Astrocyte of the spinal cord (primary cell): Measurements from ENCODE around the gene HAUS3.

Experiments
- DNase-seq: peaks from one replicate; pipeline ENCODE4 v3.0.0; 2011; ENCODE audit warnings: low read depth, low spot score
- H3K4me3 ChIP-seq: 2 replicates; pipeline ENCODE4 v1.5.1; 2011; ENCODE audit warnings: low read depth, mild to moderate bottlenecking, low read length, moderate library complexity
- in situ Hi-C: cut with HindIII; loops from 2 replicates; pipeline ENCODE4 v1.10.0; 2017; ENCODE audit warnings: low sequenced_read_pairs
- TF ChIP-seq, protein P1 (sequence below): IDR thresholded peaks from 2 replicates; pipeline ENCODE4 v1.5.1; 2012; ENCODE audit warnings: low read depth, mild to moderate bottlenecking, low read length, inconsistent platforms

Gene HAUS3

GRCh38 chr4:2270341-2271165 is 28.6 kb upstream of the HAUS3 start:
- TF ChIP-seq, protein P1, sequence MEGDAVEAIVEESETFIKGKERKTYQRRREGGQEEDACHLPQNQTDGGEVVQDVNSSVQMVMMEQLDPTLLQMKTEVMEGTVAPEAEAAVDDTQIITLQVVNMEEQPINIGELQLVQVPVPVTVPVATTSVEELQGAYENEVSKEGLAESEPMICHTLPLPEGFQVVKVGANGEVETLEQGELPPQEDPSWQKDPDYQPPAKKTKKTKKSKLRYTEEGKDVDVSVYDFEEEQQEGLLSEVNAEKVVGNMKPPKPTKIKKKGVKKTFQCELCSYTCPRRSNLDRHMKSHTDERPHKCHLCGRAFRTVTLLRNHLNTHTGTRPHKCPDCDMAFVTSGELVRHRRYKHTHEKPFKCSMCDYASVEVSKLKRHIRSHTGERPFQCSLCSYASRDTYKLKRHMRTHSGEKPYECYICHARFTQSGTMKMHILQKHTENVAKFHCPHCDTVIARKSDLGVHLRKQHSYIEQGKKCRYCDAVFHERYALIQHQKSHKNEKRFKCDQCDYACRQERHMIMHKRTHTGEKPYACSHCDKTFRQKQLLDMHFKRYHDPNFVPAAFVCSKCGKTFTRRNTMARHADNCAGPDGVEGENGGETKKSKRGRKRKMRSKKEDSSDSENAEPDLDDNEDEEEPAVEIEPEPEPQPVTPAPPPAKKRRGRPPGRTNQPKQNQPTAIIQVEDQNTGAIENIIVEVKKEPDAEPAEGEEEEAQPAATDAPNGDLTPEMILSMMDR, result no peak
- no peak for DNase-seq
- in situ Hi-C loops, result no loop called here
- H3K4me3 ChIP-seq, result no peak overlapping the region

DNA sequence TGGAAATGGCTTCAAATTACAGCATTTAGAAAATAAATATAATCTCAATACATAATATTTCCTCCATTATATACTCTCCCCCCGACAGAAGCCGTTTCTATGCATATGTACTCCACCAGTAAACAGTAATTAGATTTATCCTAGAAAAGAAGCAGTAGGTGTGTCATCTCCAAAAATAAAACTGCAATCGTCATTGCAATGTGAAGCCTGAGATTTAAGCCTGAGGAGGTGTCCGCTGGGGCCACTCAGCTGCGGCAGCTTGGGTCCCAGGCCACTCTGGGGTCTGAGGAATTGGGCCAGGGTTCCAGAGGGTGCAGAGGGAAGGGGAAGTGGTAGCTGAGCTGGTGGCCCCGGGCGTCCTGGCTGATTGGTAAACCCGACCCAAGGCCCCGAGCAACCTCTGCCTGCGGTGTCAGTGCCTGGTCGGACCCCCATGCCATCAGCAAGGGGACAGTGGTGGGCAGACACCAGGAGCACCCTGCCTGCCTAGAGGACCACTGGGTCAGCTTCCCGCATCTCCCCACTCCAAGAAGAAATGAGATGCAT is 27.8 kb upstream of the HAUS3 start:
- in situ Hi-C loops, result no loop called here
- no peak overlapping the region for H3K4me3 ChIP-seq
- TF ChIP-seq, protein P1, result no peak
- no peak for DNase-seq

DNA sequence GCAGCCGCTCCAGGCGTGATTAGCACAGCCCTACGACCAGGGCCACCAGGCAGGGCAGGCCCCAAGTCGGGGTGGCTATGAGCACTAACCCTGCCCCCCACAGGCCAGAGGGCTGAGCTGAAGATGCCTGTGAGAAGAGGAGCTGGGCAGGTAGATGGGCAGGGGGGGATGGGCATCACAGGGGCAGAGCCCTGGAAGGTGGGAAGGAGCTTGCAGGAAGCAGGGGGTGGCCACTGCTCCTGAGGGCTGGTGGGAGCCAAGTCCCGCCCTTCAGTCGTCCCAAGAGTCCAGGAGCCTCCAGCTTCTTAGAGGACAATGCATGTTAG is 27.2 kb upstream of the HAUS3 start:
- DNase-seq, result no peak
- no peak overlapping the region for H3K4me3 ChIP-seq
- in situ Hi-C loops, result no loop called here
- TF ChIP-seq, protein P1, result no peak

DNA sequence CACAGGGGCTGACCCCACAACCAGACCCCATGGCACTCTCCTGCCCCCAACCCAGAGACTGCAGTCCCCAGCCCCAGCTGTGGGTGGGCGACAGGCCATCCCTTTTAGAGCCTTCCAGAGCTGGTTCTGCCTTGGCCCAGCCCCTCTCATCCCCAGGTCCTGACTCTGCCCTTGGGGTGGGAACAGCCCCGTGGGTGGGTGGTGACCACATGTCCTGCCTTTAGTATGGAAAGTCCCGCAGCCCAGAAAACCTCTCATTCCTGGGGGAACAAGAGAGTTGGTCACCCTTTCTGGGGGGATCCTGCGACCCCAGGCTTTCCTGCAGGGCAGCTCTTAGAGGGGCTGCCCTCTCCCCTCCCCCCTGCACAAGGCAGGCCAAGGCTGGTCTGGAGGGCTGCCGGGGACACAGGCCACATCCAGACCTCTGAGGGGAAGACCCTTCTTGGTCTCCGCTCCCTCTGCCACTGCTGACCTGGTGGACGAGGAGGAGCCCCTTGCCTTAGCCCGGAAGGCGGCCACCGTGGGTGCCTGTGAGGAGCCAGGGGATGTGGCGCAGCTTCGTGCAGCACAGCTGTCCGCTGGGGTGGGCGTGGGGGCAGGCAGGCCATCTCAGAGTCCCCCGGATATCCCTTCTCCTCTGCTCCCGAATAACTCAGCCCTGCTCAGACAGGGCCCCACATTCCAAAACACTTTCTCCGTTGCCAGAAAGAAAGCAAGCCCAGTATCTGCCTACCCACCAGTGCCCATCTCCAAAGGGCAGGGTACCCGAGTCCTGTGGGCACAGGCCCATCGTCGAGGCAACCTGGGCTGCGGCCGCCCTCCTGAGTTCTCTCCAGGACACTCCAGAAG is 26.7 kb upstream of the HAUS3 start:
- H3K4me3 ChIP-seq, result no peak overlapping the region
- no peak for DNase-seq
- TF ChIP-seq, protein P1, result no peak
- in situ Hi-C loops, result no loop called here

DNA sequence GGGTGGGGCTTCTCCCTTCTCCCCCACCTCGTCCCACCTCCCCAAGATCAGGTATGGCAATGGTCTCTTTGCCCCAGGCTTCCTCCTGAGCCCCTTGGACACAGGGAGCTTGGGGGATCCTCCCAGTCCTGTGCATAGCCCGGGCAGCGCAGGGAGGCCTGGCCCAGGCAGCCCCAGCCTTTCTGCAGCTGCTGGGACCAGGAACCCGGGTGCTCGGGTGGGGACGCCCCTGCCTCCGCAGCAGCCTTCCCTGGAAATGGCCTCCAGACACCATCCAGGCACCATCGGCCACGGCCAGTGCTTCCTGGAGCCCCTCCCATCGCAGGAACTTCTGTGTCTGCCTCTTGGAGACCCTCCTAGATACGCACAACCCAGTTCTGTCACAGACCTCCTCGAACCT is 25.9 kb upstream of the HAUS3 start:
- DNase-seq, result no peak
- TF ChIP-seq, protein P1, result no peak
- in situ Hi-C loops, result no loop called here
- H3K4me3 ChIP-seq, result no peak overlapping the region

DNA sequence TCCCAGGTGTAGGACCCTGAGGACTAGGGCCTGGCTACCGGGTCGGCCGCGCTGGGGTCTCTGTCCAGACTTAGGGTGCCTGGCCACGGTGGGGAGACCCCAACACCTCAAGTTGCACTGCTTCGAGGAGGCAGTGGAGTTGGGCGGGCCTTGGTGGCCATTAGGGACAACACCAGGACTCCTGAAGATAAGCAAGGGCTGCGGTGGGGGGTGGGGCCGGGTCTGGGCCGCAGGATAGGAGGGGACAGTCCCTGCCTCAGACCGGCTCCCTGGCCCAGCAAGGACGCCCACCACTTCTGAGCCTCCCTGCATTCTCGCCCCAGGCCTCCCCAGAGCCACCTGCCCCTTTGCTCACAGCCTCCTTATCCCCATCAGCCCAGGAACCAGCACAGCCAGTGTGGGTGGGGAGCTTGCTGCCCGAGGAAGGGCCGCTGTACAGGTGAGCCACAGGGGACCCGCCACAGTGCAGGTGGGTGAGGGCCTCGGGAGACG is 25.4 kb upstream of the HAUS3 start:
- in situ Hi-C loops, result no loop called here
- H3K4me3 ChIP-seq, result no peak overlapping the region
- TF ChIP-seq, protein P1, result no peak
- no peak for DNase-seq
